ENCODE measurements around the gene PPP1R3F.

DNA sequence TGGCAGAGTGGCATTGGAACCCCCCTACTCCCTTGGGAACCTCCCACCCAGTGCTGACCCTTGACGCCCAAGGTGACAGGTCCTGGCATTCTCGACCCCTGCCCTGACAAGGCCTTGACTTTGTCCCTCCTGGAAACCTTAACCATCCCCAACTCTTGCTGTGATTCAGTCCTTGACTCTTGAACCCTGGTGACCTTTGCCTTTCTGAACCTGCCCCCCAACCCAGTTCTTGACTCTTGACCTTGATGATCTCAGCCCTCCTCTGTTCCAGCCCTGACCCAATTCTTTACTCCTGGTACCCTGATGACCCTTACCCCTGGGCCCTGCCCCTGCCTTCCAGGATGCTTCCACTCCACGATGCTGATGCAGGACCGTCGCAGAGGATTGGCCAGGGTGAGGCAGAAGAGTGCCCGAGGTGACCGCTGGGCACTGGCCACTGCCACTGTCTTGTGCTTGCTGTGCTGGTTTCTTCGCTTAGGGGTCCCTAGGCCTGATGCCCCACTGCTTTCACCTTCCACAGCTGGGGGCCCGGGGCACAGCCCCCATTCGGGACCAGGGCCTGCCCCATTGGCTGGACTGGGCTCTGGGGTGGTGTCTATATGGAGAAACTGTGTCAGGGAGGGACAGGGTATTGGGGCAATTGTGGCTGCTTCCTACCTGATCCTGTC, 38.1 kb upstream of the PPP1R3F start:
- TF ChIP-seq, protein P1, sequence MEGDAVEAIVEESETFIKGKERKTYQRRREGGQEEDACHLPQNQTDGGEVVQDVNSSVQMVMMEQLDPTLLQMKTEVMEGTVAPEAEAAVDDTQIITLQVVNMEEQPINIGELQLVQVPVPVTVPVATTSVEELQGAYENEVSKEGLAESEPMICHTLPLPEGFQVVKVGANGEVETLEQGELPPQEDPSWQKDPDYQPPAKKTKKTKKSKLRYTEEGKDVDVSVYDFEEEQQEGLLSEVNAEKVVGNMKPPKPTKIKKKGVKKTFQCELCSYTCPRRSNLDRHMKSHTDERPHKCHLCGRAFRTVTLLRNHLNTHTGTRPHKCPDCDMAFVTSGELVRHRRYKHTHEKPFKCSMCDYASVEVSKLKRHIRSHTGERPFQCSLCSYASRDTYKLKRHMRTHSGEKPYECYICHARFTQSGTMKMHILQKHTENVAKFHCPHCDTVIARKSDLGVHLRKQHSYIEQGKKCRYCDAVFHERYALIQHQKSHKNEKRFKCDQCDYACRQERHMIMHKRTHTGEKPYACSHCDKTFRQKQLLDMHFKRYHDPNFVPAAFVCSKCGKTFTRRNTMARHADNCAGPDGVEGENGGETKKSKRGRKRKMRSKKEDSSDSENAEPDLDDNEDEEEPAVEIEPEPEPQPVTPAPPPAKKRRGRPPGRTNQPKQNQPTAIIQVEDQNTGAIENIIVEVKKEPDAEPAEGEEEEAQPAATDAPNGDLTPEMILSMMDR (IDR thresholded peaks at IDR 0.05) = no peak
- TF ChIP-seq POLR2AphosphoS5 (IDR thresholded peaks at IDR 0.05) = no peak
- no peak for TF ChIP-seq POLR2A (IDR thresholded peaks at IDR 0.05)

Data from breast epithelium (tissue), 3 donors.